H1 (cell line): Measurements from ENCODE around the gene PSG1. TPM values are rescaled to one million over a fixed set of nuclear protein-coding genes. Genes with fewer than 3 reads are reported as not detected.
"Not testable (repeated sequence)": the region's sequence is repeated elsewhere in the genome, so short reads cannot be mapped to it uniquely, and the experiment has no call there.

ENCODE experiments used
- CTCF ChIA-PET: fragments of 300-600 bp; sonication (Branson Sonifier 250); formaldehyde crosslinking; loops from one replicate; lab custom pipeline; 2021; ENCODE audit not compliant: partially characterized antibody; lab: Charles Lee
- POLR2A ChIA-PET: fragments of 300-600 bp; sonication (Branson Sonifier 250); formaldehyde crosslinking; loops from one replicate; lab custom pipeline; 2021; ENCODE audit warnings: inconsistent platforms; ENCODE audit not compliant: partially characterized antibody; lab: Charles Lee
- DNase-seq, 2 experiments: peaks; one replicate each; pipeline versions ENCODE4 v3.0.0 to v3.0.0-alpha.2; 2010 to 2022; ENCODE audit warnings: low spot score in 2 of 2, low read depth in 1 of 2, mixed read lengths in 1 of 2
- FAIRE-seq: peaks from 2 replicates; lab custom pipeline; 2011; peaks lifted over from hg19 to GRCh38; lab: Jason Lieb, UNC
- H2AFZ ChIP-seq: 2 replicates; pipeline ENCODE4 v1.8.1; 2012; ENCODE audit warnings: low read length, inconsistent platforms
- H2AK5ac ChIP-seq: 2 replicates; pipeline ENCODE4 v1.6.1; 2013; ENCODE audit warnings: low read depth, low read length
- H2BK120ac ChIP-seq: replicated peaks from 2 replicates; pipeline ENCODE3; 2013; ENCODE audit warnings: low read depth, low read length, inconsistent platforms
- H2BK12ac ChIP-seq: 2 replicates; pipeline ENCODE4 v1.6.1; 2013; ENCODE audit warnings: low read depth, low read length
- H2BK15ac ChIP-seq: 2 replicates; pipeline ENCODE4 v1.6.1; 2013; ENCODE audit warnings: low read length
- H2BK20ac ChIP-seq: 2 replicates; pipeline ENCODE4 v1.6.1; 2013; ENCODE audit warnings: low read length
- H2BK5ac ChIP-seq: 2 replicates; pipeline ENCODE4 v1.6.1; 2013; ENCODE audit warnings: low read depth, low read length
- H3K14ac ChIP-seq: 2 replicates; pipeline ENCODE4 v1.6.1; 2013; ENCODE audit warnings: inconsistent platforms; ENCODE audit not compliant: insufficient read length
- H3K18ac ChIP-seq: 2 replicates; pipeline ENCODE4 v1.6.1; 2013; ENCODE audit warnings: low read length; ENCODE audit errors: extremely low read depth
- H3K23ac ChIP-seq: 2 replicates; pipeline ENCODE4 v1.6.1; 2013; ENCODE audit warnings: inconsistent platforms; ENCODE audit not compliant: insufficient read length
- H3K23me2 ChIP-seq: 2 replicates; pipeline ENCODE4 v1.6.1; 2013; ENCODE audit warnings: low read depth, low read length
- H3K27ac ChIP-seq: 2 replicates; pipeline ENCODE4 v1.6.1; 2011; ENCODE audit warnings: low read depth, low read length, inconsistent platforms
- H3K27me3 ChIP-seq, 4 experiments: replicated peaks in 1 of 4; 1 replicate in 1 of 4; 2 replicates in 3 of 4; pipeline versions ENCODE4 v1.6.1 to v1.8.1; 2011 to 2013; ENCODE audit warnings: low read length in 3 of 4, mild to moderate bottlenecking in 3 of 4, inconsistent platforms in 2 of 4, mixed read lengths in 2 of 4, moderate library complexity in 1 of 4; ENCODE audit not compliant: control insufficient read depth in 3 of 4, insufficient read depth in 3 of 4; ENCODE audit errors: extremely low read depth in 1 of 4
- H3K36me3 ChIP-seq, 4 experiments: 2 replicates each; pipeline versions ENCODE4 v1.6.1 to v1.8.1; 2011 to 2013; ENCODE audit warnings: mild to moderate bottlenecking in 4 of 4, low read length in 3 of 4, moderate library complexity in 2 of 4, control low read depth in 1 of 4, inconsistent platforms in 1 of 4; ENCODE audit not compliant: insufficient read depth in 4 of 4, control insufficient read depth in 2 of 4
- H3K4ac ChIP-seq: replicated peaks from 2 replicates; pipeline ENCODE3; 2013; ENCODE audit warnings: low read length, low read depth, mixed read lengths, inconsistent platforms; ENCODE audit not compliant: insufficient read length
- H3K4me1 ChIP-seq, 4 experiments: replicated peaks in 1 of 4; 1 replicate in 1 of 4; 2 replicates in 3 of 4; pipeline versions ENCODE4 v1.6.1 to v1.8.1; 2011 to 2013; ENCODE audit warnings: low read length in 3 of 4, inconsistent platforms in 2 of 4, mixed read lengths in 1 of 4; ENCODE audit not compliant: insufficient read depth in 4 of 4, control insufficient read depth in 3 of 4
- H3K4me2 ChIP-seq, 2 experiments: 2 replicates each; pipeline versions ENCODE4 v1.6.1 to v1.8.1; 2011 to 2013; ENCODE audit warnings: low read depth in 2 of 2, low read length in 2 of 2, control low read depth in 1 of 2, inconsistent platforms in 1 of 2, mild to moderate bottlenecking in 1 of 2; ENCODE audit not compliant: insufficient read depth in 1 of 2
- H3K4me3 ChIP-seq, 4 experiments: fragments of 200-600, 300-600 bp in 1 of 4; sonication (generic), shearing (Covaris generic), sonication (Bioruptor Twin) in 1 of 4; 2 replicates each; pipeline versions ENCODE4 v1.5.1 to v1.8.1; 2011 to 2016; ENCODE audit warnings: low read length in 4 of 4, low read depth in 3 of 4, control low read depth in 2 of 4, inconsistent platforms in 2 of 4, mild to moderate bottlenecking in 2 of 4, mixed read lengths in 1 of 4, moderate library complexity in 1 of 4; ENCODE audit not compliant: insufficient read depth in 2 of 4; ENCODE audit errors: extremely low read depth in 1 of 4
- H3K56ac ChIP-seq: replicated peaks from 2 replicates; pipeline ENCODE3; 2013; ENCODE audit warnings: low read depth, mild to moderate bottlenecking, mixed read lengths, low read length, inconsistent platforms; ENCODE audit not compliant: insufficient read length
- H3K79me1 ChIP-seq: 2 replicates; pipeline ENCODE4 v1.6.1; 2013; ENCODE audit warnings: low read depth, low read length, control low read depth
- H3K79me2 ChIP-seq, 2 experiments: 2 replicates each; pipeline versions ENCODE4 v1.6.1 to v1.8.1; 2012 to 2013; ENCODE audit warnings: low read length in 2 of 2, mild to moderate bottlenecking in 2 of 2, inconsistent platforms in 1 of 2; ENCODE audit not compliant: insufficient read depth in 2 of 2, control insufficient read depth in 1 of 2
- H3K9ac ChIP-seq, 4 experiments: replicated peaks in 1 of 4; 1 replicate in 1 of 4; 2 replicates in 3 of 4; pipeline versions ENCODE4 v1.6.1 to v1.8.1; 2011 to 2013; ENCODE audit warnings: low read depth in 3 of 4, low read length in 3 of 4, control low read depth in 2 of 4, mild to moderate bottlenecking in 2 of 4, moderate library complexity in 2 of 4, inconsistent platforms in 1 of 4; ENCODE audit errors: extremely low read depth in 1 of 4
- H3K9me3 ChIP-seq, 2 experiments: 2 replicates each; pipeline versions ENCODE4 v1.6.1 to v1.8.1; 2012 to 2013; ENCODE audit warnings: mild to moderate bottlenecking in 2 of 2, moderate library complexity in 2 of 2, control low read depth in 1 of 2, inconsistent platforms in 1 of 2, low read depth in 1 of 2, low read length in 1 of 2, mixed read lengths in 1 of 2; ENCODE audit not compliant: insufficient read depth in 2 of 2
- H4K20me1 ChIP-seq, 2 experiments: replicated peaks in 1 of 2; 2 replicates each; pipeline versions ENCODE3 to v1.8.1; 2011 to 2013; ENCODE audit warnings: inconsistent platforms in 2 of 2, low read length in 2 of 2, mild to moderate bottlenecking in 1 of 2; ENCODE audit not compliant: insufficient read depth in 2 of 2, control insufficient read depth in 1 of 2
- H4K5ac ChIP-seq: 2 replicates; pipeline ENCODE4 v1.6.1; 2013; ENCODE audit warnings: low read length, low read depth, mixed read lengths, inconsistent platforms; ENCODE audit not compliant: insufficient read length
- H4K8ac ChIP-seq: 2 replicates; pipeline ENCODE4 v1.8.0; 2013; ENCODE audit warnings: mild to moderate bottlenecking, moderate library complexity, low read length, inconsistent platforms; ENCODE audit not compliant: insufficient read depth; ENCODE audit errors: extremely low read depth
- H4K91ac ChIP-seq: replicated peaks from 2 replicates; pipeline ENCODE3; 2013; ENCODE audit warnings: low read length, mixed read lengths, inconsistent platforms; ENCODE audit not compliant: insufficient read length
- polyA plus RNA-seq, 7 experiments: library from polyadenylated mRNA; depleted of rRNA in 3 of 7; stranded (reverse) in 5 of 7; unstranded in 2 of 7; fragments of >200 nt in 5 of 7; fragments of 200-250 nt in 2 of 7; gene quantifications; 1 replicate in 5 of 7; 2 replicates in 1 of 7; 4 replicates in 1 of 7; pipeline versions ENCODE4 v1.2.1 to v1.2.3, GENCODE V29; 2011 to 2013; ENCODE audit warnings: missing spikeins in 2 of 7, mixed read lengths in 2 of 7
- total RNA-seq: library from RNA; stranded (reverse); fragmentation: NEBNext Ultra II Directional; extraction: Animal tissue kit (Norgen Biotek cat#: 25700); gene quantifications from 2 replicates; pipeline ENCODE4 v1.2.1, GENCODE V29; 2021

PSG1 gene
- total and polyA plus RNA-seq, 2 of the 8 experiments (the other 6 are each of a cell fraction or from before 2014, with no cell fraction given): not detected

- H4K5ac ChIP-seq, H3K56ac ChIP-seq, H3K23me2 ChIP-seq, H3K14ac ChIP-seq, H3K79me2 ChIP-seq, H3K27ac ChIP-seq, H2BK20ac ChIP-seq, H2BK15ac ChIP-seq, DNase-seq, H3K4me3 ChIP-seq, H2BK120ac ChIP-seq, FAIRE-seq, H3K27me3 ChIP-seq, H4K91ac ChIP-seq, H2BK12ac ChIP-seq, H2AK5ac ChIP-seq, H3K79me1 ChIP-seq, H4K8ac ChIP-seq, CTCF ChIA-PET, POLR2A ChIA-PET, H3K4me1 ChIP-seq, H4K20me1 ChIP-seq, H3K23ac ChIP-seq, H3K9ac ChIP-seq, H3K4ac ChIP-seq, H3K36me3 ChIP-seq, H3K18ac ChIP-seq, H2AFZ ChIP-seq, H2BK5ac ChIP-seq, H3K4me2 ChIP-seq: not testable (repeated sequence)
- peaks cover 33 to 69% of the 10 kb centered on the region in 2 experiments for H3K9me3 ChIP-seq
Observed at GRCh38 chr19:42920971-42921370, 41.5 kb upstream of the PSG1 start.
